ENCODE data around the gene BRD9. TPM values are rescaled to one million over a fixed set of nuclear protein-coding genes. Genes with fewer than 3 reads are reported as not detected.

The BRD9 gene
- total RNA-seq, 4 donors from 2014 or later: 19.6 to 29.9 (median 25.2) TPM

- peaks cover 10 to 11% of the 10 kb centered on the region in 2 donors for H3K4me1 ChIP-seq
- TF ChIP-seq POLR2A (IDR thresholded peaks at IDR 0.05) (no peak), CTCF (IDR thresholded peaks at IDR 0.05) (peak in 1 of 6 experiments; percentile 34)
- peak overlapping the region in 1 of 3 donors; percentile 10 for H3K4me3 ChIP-seq (replicated peaks in 1 of 3)
- no peak overlapping the region for H3K27ac ChIP-seq
- no peaks in the 10 kb centered on the region for H3K36me3 ChIP-seq
- peak; percentile 38 to 43 for DNase-seq
- peaks cover 3% of the 10 kb centered on the region for H3K27me3 ChIP-seq
- intact Hi-C loops (cut with DNase I): no loop called here
- WGBS, 2 donors: 7 to 9% methylated on average over 29 to 32 of the region's 65 CpGs
- H3K9me3 ChIP-seq: no peaks in the 10 kb centered on the region
Observed at GRCh38 chr5:926417-927171, 34.0 kb upstream of the BRD9 start.

- H3K4me1 ChIP-seq: peaks cover 10 to 11% of the 10 kb centered on the region in 2 donors
- H3K27me3 ChIP-seq: peaks cover 3% of the 10 kb centered on the region
- intact Hi-C loops (cut with DNase I): loop anchor here (5.0 kb wide), 1 partner anchor 249 kb away; no protein-coding TSS in a partner anchor
- no peak overlapping the region for H3K4me3 ChIP-seq (replicated peaks in 1 of 3)
- H3K27ac ChIP-seq: no peak overlapping the region
- TF ChIP-seq CTCF (IDR thresholded peaks at IDR 0.05) (peak; percentile 51 to 88 (median 70)), POLR2A (IDR thresholded peaks at IDR 0.05) (no peak)
- H3K36me3 ChIP-seq: no peaks in the 10 kb centered on the region
- no peaks in the 10 kb centered on the region for H3K9me3 ChIP-seq
- peak; percentile 79 for DNase-seq
- WGBS, 2 donors: 18 to 25% methylated on average over 14 to 16 of the region's 17 CpGs
Observed at GRCh38 chr5:923281-923873, 30.8 kb upstream of the BRD9 start.

DNA sequence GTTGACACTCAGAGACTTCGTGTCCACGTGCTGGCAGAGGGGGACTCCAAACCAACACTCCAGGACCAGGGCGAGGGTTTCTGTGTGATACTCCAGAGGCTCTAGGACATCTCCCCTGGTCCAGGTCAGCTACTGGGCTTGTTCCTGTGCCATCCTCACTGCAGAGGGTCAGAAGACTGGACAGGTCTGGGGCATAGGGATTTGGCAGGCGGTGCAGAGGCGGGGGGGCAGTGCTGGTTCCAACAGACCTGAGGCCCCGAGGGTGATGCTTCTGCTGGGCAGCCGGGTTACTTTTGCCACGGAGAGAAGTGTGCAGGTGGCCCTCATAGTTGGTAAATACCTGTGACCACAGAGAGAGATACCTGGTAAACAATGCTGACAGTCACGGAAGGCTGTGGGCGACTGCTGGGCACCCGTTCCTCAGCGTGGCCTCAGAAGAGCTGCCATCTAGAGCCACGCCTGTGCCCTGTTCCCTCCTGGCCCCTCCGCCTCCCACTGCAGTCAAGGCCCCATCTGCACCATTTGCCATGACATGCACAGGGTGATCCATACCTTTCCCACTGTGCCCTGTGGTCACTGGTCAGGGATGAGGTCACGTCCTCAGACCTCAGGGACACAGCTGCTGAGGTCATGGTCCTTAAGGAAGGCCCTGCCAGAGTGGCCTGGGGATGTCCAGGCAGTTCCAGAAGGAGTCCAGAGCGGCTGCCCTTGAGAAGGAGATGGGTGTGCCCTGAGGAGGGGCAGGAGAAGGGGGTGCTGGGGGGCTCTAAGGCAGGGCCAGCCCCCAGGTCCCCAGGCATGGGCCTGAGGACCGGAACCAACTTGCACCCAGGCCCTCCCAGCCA, 30.1 kb upstream of the BRD9 start:
- Histone ChIP-seq H3K27ac (no peak overlapping the region), H3K4me3 (replicated peaks in 1 of 3) (no peak overlapping the region), H3K27me3 (peaks cover 3% of the 10 kb centered on the region), H3K4me1 (peaks cover 10 to 11% of the 10 kb centered on the region in 2 donors), H3K9me3 (no peaks in the 10 kb centered on the region), H3K36me3 (no peaks in the 10 kb centered on the region)
- 87 to 92% methylated on average over 9 to 16 of the region's 17 CpGs for WGBS, 2 donors
- intact Hi-C loops (cut with DNase I): loop anchor here (5.0 kb wide), 1 partner anchor 250 kb away; no protein-coding TSS in a partner anchor
- no peak for TF ChIP-seq CTCF (IDR thresholded peaks at IDR 0.05)
- TF ChIP-seq POLR2A (IDR thresholded peaks at IDR 0.05): no peak
- DNase-seq: no peak

DNA sequence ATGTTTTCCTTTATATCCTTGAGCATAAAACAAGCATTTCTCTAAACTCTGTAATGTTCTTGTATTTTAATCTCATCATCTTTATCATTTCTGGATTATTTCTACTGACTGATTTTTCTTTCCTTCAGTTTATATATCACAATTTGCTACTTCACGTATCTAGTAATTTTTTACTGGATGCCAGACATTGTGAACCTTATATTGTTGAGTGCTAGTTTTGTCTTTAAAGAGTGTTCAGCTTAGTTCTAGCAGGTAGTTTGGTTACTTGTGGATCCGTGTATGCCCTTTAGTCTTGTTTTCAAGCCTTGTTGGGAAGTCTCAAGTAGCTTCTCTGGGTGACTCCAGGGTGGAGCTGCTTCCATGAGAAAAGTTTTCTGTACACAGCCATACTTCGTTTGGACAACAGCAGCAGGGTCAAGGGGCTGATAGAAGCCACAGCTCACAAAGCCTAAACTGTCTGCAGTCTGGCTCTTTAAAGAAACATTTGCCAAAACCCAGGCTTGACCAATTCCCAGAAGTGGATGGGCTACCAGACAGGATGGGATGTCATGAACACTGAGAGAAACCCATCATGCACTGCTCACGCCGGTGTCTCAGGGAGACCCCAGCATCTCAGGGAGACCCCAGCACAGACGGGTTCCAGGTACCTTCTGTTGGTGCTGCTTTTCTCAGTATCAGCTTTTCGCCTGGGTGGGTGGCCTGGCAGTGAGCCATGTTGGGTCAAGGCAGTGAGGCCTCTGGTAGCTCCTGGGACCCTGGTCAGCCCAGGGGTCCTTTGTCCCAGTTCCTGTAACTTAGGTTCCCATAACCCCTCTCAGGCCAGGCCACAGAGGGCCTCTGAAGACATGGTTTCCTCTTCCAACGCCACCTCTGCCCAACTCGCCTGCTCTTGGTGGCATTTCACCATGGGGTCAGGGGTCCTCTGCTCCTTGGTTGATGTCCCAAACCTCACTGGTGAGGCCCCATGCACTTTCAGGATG, 29.1 kb upstream of the BRD9 start:
- WGBS, 2 donors: 88 to 90% methylated on average over 9 of the region's 9 CpGs
- TF ChIP-seq POLR2A (IDR thresholded peaks at IDR 0.05) (no peak), CTCF (IDR thresholded peaks at IDR 0.05) (no peak)
- Histone ChIP-seq H3K27ac (no peak overlapping the region), H3K4me1 (peaks cover 7% of the 10 kb centered on the region in 2 donors), H3K36me3 (no peaks in the 10 kb centered on the region), H3K9me3 (no peaks in the 10 kb centered on the region), H3K4me3 (replicated peaks in 1 of 3) (no peak overlapping the region), H3K27me3 (peaks cover 3% of the 10 kb centered on the region)
- DNase-seq: no peak
- intact Hi-C loops (cut with DNase I): loop anchor here (5.0 kb wide), 1 partner anchor 251 kb away; no protein-coding TSS in a partner anchor

Data from thyroid gland (tissue), 4 donors.